Measurements from ENCODE around the gene ISOC2.
A peak's percentile ranks its signal among the peaks of the same experiment; 100 is the strongest.
"Not testable (repeated sequence)": the region's sequence is repeated elsewhere in the genome, so short reads cannot be mapped to it uniquely, and the experiment has no call there.

The ISOC2 gene

GRCh38 chr19:55461259-55461973, at the start of gene ISOC2:
TSS of gene ISOC2 (minus strand) at chr19:55461642. CDS start at chr19:55456486, 5,156 bp downstream.
- DNase-seq: peak; percentile 100

- no peak for DNase-seq
Measured at GRCh38 chr19:55508120-55508519, 46.7 kb upstream of the ISOC2 start.

GRCh38 chr19:55504981-55505380, 43.5 kb upstream of the ISOC2 start:
- no peak for DNase-seq

- no peak for DNase-seq
Measured at GRCh38 chr19:55504252-55504603, 42.8 kb upstream of the ISOC2 start.

- DNase-seq: peak; percentile 95
Measured at GRCh38 chr19:55503502-55504251, 42.2 kb upstream of the ISOC2 start.

- no peak for DNase-seq
Measured at GRCh38 chr19:55503157-55503501, 41.7 kb upstream of the ISOC2 start.

GRCh38 chr19:55502197-55502952, 40.9 kb upstream of the ISOC2 start:
- no peak for DNase-seq

- DNase-seq: no peak
Measured at GRCh38 chr19:55500368-55500952, 39.0 kb upstream of the ISOC2 start.

GRCh38 chr19:55498246-55498840, 36.9 kb upstream of the ISOC2 start:
- no peak for DNase-seq

- DNase-seq: no peak
Measured at GRCh38 chr19:55497763-55498162, 36.3 kb upstream of the ISOC2 start.

- DNase-seq: not testable (repeated sequence)
Measured at GRCh38 chr19:55496820-55497219, 35.4 kb upstream of the ISOC2 start.

GRCh38 chr19:55495646-55496349, 34.4 kb upstream of the ISOC2 start:
- DNase-seq: no peak

GRCh38 chr19:55494172-55494761, 32.8 kb upstream of the ISOC2 start:
- DNase-seq: no peak

GRCh38 chr19:55493645-55494171, 32.3 kb upstream of the ISOC2 start:
- DNase-seq: no peak

- DNase-seq: no peak
Measured at GRCh38 chr19:55493052-55493644, 31.7 kb upstream of the ISOC2 start.

GRCh38 chr19:55492362-55492944, 31.0 kb upstream of the ISOC2 start:
- no peak for DNase-seq

GRCh38 chr19:55491546-55492360, 30.3 kb upstream of the ISOC2 start:
- DNase-seq: no peak

- DNase-seq: no peak
Measured at GRCh38 chr19:55490478-55491432, 29.3 kb upstream of the ISOC2 start.

All from CD4-positive, alpha-beta T cell treated with Interleukin-17A for 4 hours (primary cell).